ENCODE measurements around the gene SCRT2.

- TF ChIP-seq CTCF (IDR thresholded peaks at IDR 0.05) = no peak
- TF ChIP-seq ZFX (IDR thresholded peaks at IDR 0.05; ENCODE audit: borderline replicate concordance) = no peak
These were observed 27.4 kb upstream of the SCRT2 start for GRCh38 chr20:703006-703405.

Data from 22Rv1 (cell line).